Pancreas (tissue), 10 donors: ENCODE results near the gene WDR77. TPM values are rescaled to one million over a fixed set of nuclear protein-coding genes. Genes with fewer than 3 reads are reported as not detected.

Experiments
- ATAC-seq, 4 donors: fragments of 200-7000 bp; cut with Tn5 transposase; one replicate each; pipeline versions ENCODE4 v1.8.0 to v1.9.1; 2020; ENCODE audit warnings: mild to moderate bottlenecking in 4 of 4, moderate library complexity in 4 of 4
- DNase-seq, 6 donors: peaks; one replicate each; pipeline ENCODE4 v3.0.0-alpha.2; 2020
- FAIRE-seq: peaks from 2 replicates; lab custom pipeline; 2012; peaks lifted over from hg19 to GRCh38; lab: Jason Lieb, UNC
- H3K27ac ChIP-seq, 4 donors: fragments of 200-600 bp; sonication (generic); 1 replicate in 3 of 4; 2 replicates in 1 of 4; pipeline versions ENCODE4 v1.5.0 to v1.8.0; 2020
- H3K27me3 ChIP-seq, 4 donors: fragments of 200-600 bp; one replicate each; pipeline ENCODE4 v1.8.0; 2021
- H3K36me3 ChIP-seq, 3 donors: fragments of 200-600 bp; sonication (generic) in 1 of 3; one replicate each; pipeline versions ENCODE4 v1.5.0 to v1.8.0; 2020 to 2021
- H3K4me1 ChIP-seq, 3 donors: fragments of 200-600 bp; one replicate each; pipeline ENCODE4 v1.8.0; 2021
- H3K4me3 ChIP-seq, 4 donors: fragments of 200-600 bp; sonication (generic) in 2 of 4; one replicate each; pipeline versions ENCODE4 v1.5.0 to v1.8.0; 2020 to 2021
- H3K9me3 ChIP-seq, 4 donors: fragments of 200-600 bp; one replicate each; pipeline ENCODE4 v1.8.0; 2021
- CTCF ChIP-seq, 4 donors: fragments of 200-600 bp; sonication (generic) in 3 of 4; IDR thresholded peaks; one replicate each; pipeline versions ENCODE4 v1.5.0 to v1.8.0; 2021; ENCODE audit warnings: antibody characterized with exemption in 4 of 4
- WGBS, 2 donors: extraction: QIAGEN DNeasy Blood & Tissue Kit; methylation state at CpG; one replicate each; pipeline ENCODE4 v1.1.7; 2013; 5-methylcytosine and 5-hydroxymethylcytosine counted together
- intact Hi-C, 3 donors: fragments of 100-400 bp; cut with DNase I; formaldehyde crosslinking; loops; one replicate each; pipeline versions ENCODE4 v1.11.1 to v1.14.2; 2022
- polyA plus RNA-seq, 2 donors: library from polyadenylated mRNA; stranded (reverse); fragments of 200-250 nt; gene quantifications; one replicate each; pipeline ENCODE4 v1.2.3, GENCODE V29; 2013
- total RNA-seq, 6 donors: library from RNA; stranded (reverse); fragmentation: NEBNext Ultra II Directional in 4 of 6; extraction: Animal tissue kit (Norgen Biotek cat#: 25700) in 4 of 6; gene quantifications; one replicate each; pipeline versions ENCODE4 v1.2.1 to v1.2.4, GENCODE V29; 2021 to 2023
- donor health status: healthy with polysubstance abuse.
- donor health status: DM: no; HTN: no; CAD: no; lungs with moderate emphysema.
- donor health status: DM: no; HTN: no; CAD: no.
- donor health status: control.
- donor health status: control.
- donor health status: Bipolar disorder and iron deficiency.
- donor health status: DM: yes; HTN: yes; CAD: no.
- donor health status: DM: no; HTN: no; CAD: no.
- donor health status: DM: no; HTN: no; CAD: no.
- donor health status: DM: yes; HTN: yes; CAD: no.

Gene WDR77
- total and polyA plus RNA-seq, 8 donors: 4.8 to 15.2 (median 10.1) TPM

DNA sequence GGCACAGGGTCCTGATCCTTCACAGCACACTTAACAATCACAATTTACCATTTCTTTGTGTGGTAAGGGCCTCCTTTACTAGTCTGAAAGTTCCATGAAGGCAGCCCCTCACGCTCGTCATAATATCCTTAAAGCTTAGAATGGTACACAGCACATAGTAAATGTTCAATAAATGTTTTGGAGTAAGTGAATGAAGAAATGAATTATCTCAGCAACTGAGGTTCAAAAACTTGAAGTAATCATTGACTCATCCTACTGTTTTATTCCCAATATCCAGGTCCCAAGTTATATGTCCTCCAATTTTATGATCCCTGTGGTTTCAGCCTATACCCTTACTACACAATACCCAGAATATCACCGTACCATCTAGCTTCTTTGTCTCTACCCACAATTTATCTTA, 22.5 kb upstream of the WDR77 start:
- no peaks in the 10 kb centered on the region for H3K27me3 ChIP-seq
- no peak overlapping the region for H3K4me3 ChIP-seq
- TF ChIP-seq CTCF (IDR thresholded peaks at IDR 0.05): no peak
- H3K36me3 ChIP-seq: no peaks in the 10 kb centered on the region
- ATAC-seq (no peak), DNase-seq (no peak), FAIRE-seq (no peak)
- H3K9me3 ChIP-seq: no peaks in the 10 kb centered on the region
- H3K4me1 ChIP-seq: peaks cover 0 to 7% (median 0%) of the 10 kb centered on the region in 3 donors
- intact Hi-C loops: no loop called here
- WGBS, 2 donors: 95 to 98% methylated on average over 3 of the region's 3 CpGs
- no peak overlapping the region for H3K27ac ChIP-seq

DNA sequence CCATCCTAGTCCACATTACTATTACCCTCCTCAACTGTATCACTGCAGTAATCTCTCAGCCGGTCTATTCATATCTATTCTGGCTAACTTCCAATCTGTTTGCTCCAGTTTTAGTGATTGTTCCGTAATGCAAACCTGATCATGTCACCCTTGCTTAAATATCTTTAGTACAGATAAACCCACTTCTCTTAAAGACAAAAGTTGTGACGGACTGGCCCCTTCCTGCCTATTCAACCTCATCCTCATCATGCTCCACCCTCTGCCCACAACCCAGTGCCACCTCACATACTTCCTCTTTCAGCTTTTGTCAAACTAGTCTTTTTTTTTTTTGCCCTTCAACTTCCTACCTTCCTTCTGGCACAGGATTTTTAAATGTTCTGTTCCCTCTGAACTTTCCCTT, 22.0 kb upstream of the WDR77 start:
- Histone ChIP-seq H3K27me3 (no peaks in the 10 kb centered on the region), H3K36me3 (no peaks in the 10 kb centered on the region), H3K9me3 (no peaks in the 10 kb centered on the region), H3K4me3 (no peak overlapping the region), H3K27ac (no peak overlapping the region), H3K4me1 (peaks cover 0 to 7% (median 0%) of the 10 kb centered on the region in 3 donors)
- intact Hi-C loops: no loop called here
- FAIRE-seq (no peak), ATAC-seq (peak in 3 of 4 donors; percentile 45 to 82 (median 63)), DNase-seq (peak in 1 of 6 donors; percentile 51)
- WGBS, 2 donors: 65 to 66% methylated on average over 3 of the region's 3 CpGs
- TF ChIP-seq CTCF (IDR thresholded peaks at IDR 0.05): no peak

- no peak for ATAC-seq
- no peaks in the 10 kb centered on the region for H3K36me3 ChIP-seq
- 86 to 92% methylated on average over 5 of the region's 5 CpGs for WGBS, 2 donors
These were observed 21.5 kb upstream of the WDR77 start for GRCh38 chr1:111470596-111470995.

DNA sequence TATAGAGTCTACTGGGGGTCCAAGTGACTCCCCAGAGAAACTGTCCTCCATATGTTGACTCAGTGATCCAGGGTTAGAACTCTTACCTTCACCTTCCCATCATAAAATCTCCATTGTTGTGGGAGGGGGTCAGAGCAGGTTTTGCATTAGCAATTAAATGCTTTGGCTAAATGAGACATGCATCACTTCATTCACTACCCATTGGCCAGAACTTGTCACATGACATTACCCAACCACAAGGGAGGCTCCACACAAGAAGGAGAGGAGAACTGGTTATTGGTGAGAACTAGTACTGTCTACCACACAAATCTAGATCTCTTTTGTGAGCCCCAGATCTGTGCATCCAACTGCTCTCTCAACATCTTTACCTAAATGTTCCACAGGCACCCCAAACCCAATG, 20.5 kb upstream of the WDR77 start:
- DNase-seq (no peak), ATAC-seq (no peak), FAIRE-seq (no peak)
- Histone ChIP-seq H3K27me3 (no peaks in the 10 kb centered on the region), H3K9me3 (no peaks in the 10 kb centered on the region), H3K4me1 (peaks cover 0 to 7% (median 0%) of the 10 kb centered on the region in 3 donors), H3K36me3 (no peaks in the 10 kb centered on the region), H3K27ac (no peak overlapping the region), H3K4me3 (no peak overlapping the region)
- intact Hi-C loops: no loop called here
- no peak for TF ChIP-seq CTCF (IDR thresholded peaks at IDR 0.05)

More at GRCh38 chr1:111470596-111470995, 21.5 kb upstream of the WDR77 start:
- Histone ChIP-seq H3K27ac (no peak overlapping the region), H3K4me1 (peaks cover 0 to 7% (median 0%) of the 10 kb centered on the region in 3 donors), H3K4me3 (no peak overlapping the region), H3K27me3 (no peaks in the 10 kb centered on the region), H3K9me3 (no peaks in the 10 kb centered on the region)
- intact Hi-C loops: no loop called here
- no peak for DNase-seq
- no peak for FAIRE-seq
- TF ChIP-seq CTCF (IDR thresholded peaks at IDR 0.05): no peak

DNA sequence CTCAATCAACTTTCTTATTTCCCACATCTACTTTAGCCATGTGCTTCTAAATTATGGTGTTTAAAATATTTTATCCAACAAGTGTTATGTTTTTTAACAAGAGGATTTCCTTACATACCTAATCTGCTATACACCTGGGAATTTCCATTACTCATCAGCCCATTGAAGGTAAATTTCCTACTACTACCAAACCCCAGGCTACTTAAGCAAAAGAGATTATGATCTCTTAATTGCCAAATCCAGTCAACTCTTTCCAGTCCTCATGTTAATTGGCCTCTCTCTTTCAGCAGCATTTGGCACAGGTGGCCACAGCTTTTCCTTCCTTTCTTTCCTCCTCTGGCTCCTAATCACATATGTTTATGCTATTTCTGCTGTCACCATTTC, 19.7 kb upstream of the WDR77 start:
- no peaks in the 10 kb centered on the region for H3K36me3 ChIP-seq
- H3K4me3 ChIP-seq: no peak overlapping the region
- H3K9me3 ChIP-seq: no peaks in the 10 kb centered on the region
- H3K4me1 ChIP-seq: peaks cover 0 to 7% (median 5%) of the 10 kb centered on the region in 3 donors
- no peak for DNase-seq
- FAIRE-seq: no peak
- intact Hi-C loops: no loop called here
- no peak for TF ChIP-seq CTCF (IDR thresholded peaks at IDR 0.05)
- H3K27ac ChIP-seq: peak overlapping the region in 1 of 4 donors; percentile 19
- H3K27me3 ChIP-seq: no peaks in the 10 kb centered on the region
- no peak for ATAC-seq
